ENCODE results near the gene CYFIP2. TPM values are rescaled to one million over a fixed set of nuclear protein-coding genes. Genes with fewer than 3 reads are reported as not detected.
"Not testable (repeated sequence)": the region's sequence is repeated elsewhere in the genome, so short reads cannot be mapped to it uniquely, and the experiment has no call there.

The CYFIP2 gene
- total RNA-seq, 2 experiments from 2014 or later, result 382 to 438 TPM

GRCh38 chr5:157241483-157241882 lies 24.4 kb upstream of the CYFIP2 start:
- H3K27ac Mint-ChIP-seq, result no peak overlapping the region
- CTCF ChIA-PET, result interaction anchor here (1.2 kb wide), 1 partner anchor 9 kb away, joined by 3 read pairs; no protein-coding TSS in a partner anchor
- H3K9me3 Mint-ChIP-seq (ENCODE audit: low read depth), result no peaks in the 10 kb centered on the region
- no peak overlapping the region for H3K4me3 Mint-ChIP-seq
- peaks cover 31% of the 10 kb centered on the region for H3K4me1 Mint-ChIP-seq
- peaks cover 88% of the 10 kb centered on the region for H3K36me3 Mint-ChIP-seq
- DNase-seq (no peak), ATAC-seq (no peak)
- no peaks in the 10 kb centered on the region for H3K27me3 Mint-ChIP-seq

DNA sequence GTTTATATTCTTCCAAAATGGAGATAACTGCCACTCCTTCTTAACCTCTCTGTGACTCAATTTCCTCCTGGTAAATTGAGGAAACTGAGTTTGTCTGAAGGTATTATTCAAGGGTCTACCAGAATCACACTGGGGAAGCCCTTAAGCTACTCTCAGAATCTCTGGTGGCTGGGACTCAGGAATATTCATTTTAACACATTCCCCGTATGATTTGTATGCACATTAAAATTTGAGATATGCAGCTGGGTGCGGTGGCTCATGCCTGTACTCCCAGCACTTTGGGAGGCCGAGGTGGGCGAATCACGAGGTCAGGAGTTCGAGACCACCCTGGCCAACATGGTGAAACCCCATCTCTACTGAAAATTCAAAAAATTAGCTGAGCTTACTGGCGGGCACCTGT lies 21.2 kb upstream of the CYFIP2 start:
- peaks cover 91% of the 10 kb centered on the region for H3K36me3 Mint-ChIP-seq
- ATAC-seq; H3K27me3 Mint-ChIP-seq; H3K4me3 Mint-ChIP-seq; CTCF ChIA-PET; DNase-seq; H3K9me3 Mint-ChIP-seq (ENCODE audit: low read depth): not testable (repeated sequence)
- H3K4me1 Mint-ChIP-seq, result peaks cover 61% of the 10 kb centered on the region
- peak overlapping the region; percentile 52 for H3K27ac Mint-ChIP-seq

DNA sequence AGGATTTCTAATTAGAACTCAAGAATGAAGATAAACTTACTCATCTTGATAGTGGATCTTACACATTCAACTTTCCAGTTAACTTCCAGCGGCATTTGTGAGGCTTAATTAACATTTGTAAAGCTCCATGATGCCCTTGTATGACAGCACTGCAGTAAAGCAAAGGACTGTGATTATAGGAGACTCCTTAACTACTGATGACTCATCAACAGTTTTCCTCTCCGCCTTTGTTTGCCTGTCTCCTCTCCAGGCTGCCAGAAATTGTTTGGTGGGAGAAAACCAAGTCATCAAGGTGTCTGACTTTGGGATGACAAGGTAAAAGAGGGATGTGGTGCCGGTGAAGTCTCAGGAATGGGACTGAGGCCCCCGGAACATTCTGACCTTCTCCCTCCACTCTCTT lies 20.4 kb upstream of the CYFIP2 start:
- Mint-ChIP-seq H3K27ac (peak overlapping the region; percentile 69), H3K36me3 (peaks cover 89% of the 10 kb centered on the region), H3K9me3 (ENCODE audit: low read depth) (no peaks in the 10 kb centered on the region), H3K4me1 (peaks cover 68% of the 10 kb centered on the region), H3K27me3 (no peaks in the 10 kb centered on the region), H3K4me3 (no peak overlapping the region)
- ATAC-seq, result no peak
- CTCF ChIA-PET, result no interaction called here
- DNase-seq, result no peak

DNA sequence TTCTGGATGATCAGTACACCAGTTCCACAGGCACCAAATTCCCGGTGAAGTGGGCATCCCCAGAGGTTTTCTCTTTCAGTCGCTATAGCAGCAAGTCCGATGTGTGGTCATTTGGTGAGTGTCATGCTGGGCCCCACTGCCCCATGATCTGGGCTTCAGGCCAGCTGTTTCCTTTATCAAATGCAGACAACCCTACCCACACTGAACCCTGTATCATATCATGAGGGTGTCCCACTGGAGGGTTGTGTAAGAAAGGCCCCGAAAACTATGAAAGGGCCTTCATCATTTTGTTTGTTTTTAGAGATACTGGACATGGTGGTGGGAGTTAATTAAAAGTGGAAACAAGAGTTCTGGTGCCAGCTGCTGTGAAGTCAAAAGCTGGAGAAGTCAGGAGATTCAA lies 20.0 kb upstream of the CYFIP2 start:
- Mint-ChIP-seq H3K27ac (peak overlapping the region; percentile 69), H3K4me1 (peaks cover 72% of the 10 kb centered on the region), H3K4me3 (no peak overlapping the region), H3K36me3 (peaks cover 89% of the 10 kb centered on the region), H3K27me3 (no peaks in the 10 kb centered on the region), H3K9me3 (ENCODE audit: low read depth) (no peaks in the 10 kb centered on the region)
- CTCF ChIA-PET, result no interaction called here
- DNase-seq, result no peak
- no peak for ATAC-seq

DNA sequence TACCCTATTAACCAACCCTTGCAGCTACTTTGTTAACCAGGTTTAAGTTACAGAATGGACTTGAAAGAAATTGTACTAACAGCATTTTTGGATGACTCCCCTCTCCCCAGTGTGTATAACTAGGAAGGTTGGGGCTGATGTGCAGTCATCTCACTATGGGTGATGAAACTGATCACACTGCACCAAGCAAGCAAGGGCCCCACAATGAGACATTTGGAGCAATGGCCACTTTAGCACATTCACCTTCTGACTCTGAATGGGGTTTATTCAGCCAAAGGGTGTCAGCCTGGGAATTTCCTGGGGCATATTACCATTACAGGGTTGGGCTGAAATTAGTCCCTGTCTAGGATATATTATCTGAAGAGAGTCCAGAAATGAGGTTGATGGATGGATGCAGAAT lies 18.7 kb upstream of the CYFIP2 start:
- ATAC-seq (peak; percentile 48), DNase-seq (peak; percentile 59)
- Mint-ChIP-seq H3K36me3 (peaks cover 87% of the 10 kb centered on the region), H3K9me3 (ENCODE audit: low read depth) (no peaks in the 10 kb centered on the region), H3K4me3 (peak overlapping the region; percentile 18), H3K4me1 (peaks cover 81% of the 10 kb centered on the region), H3K27me3 (no peaks in the 10 kb centered on the region), H3K27ac (peak overlapping the region; percentile 86)
- CTCF ChIA-PET, result interaction anchor here (0.7 to 0.8 kb wide), 2 partner anchors 17 to 29 kb away, joined by 3 read pairs; no protein-coding TSS in a partner anchor

DNA sequence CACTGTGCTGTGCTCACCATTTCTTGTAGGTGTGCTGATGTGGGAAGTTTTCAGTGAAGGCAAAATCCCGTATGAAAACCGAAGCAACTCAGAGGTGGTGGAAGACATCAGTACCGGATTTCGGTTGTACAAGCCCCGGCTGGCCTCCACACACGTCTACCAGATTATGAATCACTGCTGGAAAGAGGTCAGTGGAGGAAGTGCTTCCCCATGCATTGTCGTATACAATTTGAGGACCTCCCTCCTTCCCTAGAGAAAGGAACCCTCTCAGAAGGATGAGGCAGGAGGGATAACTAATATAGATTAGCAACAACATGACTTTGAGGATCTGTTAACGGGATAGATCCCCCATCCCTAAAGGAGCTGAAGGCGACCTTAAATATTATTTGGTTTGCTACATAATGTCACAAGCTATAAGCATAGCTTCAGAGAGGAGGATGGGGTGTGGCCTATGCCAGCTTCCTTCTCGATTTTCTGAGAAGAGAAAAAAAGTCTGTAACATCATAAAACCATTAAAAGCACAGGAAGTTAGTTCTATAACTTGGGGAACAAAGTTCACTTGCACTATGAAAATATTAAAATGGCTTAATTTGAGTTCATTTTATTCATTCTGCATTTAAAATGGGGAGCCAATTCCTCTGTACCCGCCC lies 17.0 kb upstream of the CYFIP2 start:
- Mint-ChIP-seq H3K27ac (peak overlapping the region; percentile 86), H3K36me3 (peaks cover 89% of the 10 kb centered on the region), H3K27me3 (no peaks in the 10 kb centered on the region), H3K4me3 (peak overlapping the region; percentile 48), H3K4me1 (peaks cover 92% of the 10 kb centered on the region), H3K9me3 (ENCODE audit: low read depth) (no peaks in the 10 kb centered on the region)
- CTCF ChIA-PET, result interaction anchor here (0.8 to 3.2 kb wide), 11 partner anchors 9 to 106 kb away, joined by 3 to 14 read pairs (median 3); partner anchors contain the start of genes CYFIP2 and MED7
- DNase-seq, result peak; percentile 75
- ATAC-seq, result peak; percentile 13

DNA sequence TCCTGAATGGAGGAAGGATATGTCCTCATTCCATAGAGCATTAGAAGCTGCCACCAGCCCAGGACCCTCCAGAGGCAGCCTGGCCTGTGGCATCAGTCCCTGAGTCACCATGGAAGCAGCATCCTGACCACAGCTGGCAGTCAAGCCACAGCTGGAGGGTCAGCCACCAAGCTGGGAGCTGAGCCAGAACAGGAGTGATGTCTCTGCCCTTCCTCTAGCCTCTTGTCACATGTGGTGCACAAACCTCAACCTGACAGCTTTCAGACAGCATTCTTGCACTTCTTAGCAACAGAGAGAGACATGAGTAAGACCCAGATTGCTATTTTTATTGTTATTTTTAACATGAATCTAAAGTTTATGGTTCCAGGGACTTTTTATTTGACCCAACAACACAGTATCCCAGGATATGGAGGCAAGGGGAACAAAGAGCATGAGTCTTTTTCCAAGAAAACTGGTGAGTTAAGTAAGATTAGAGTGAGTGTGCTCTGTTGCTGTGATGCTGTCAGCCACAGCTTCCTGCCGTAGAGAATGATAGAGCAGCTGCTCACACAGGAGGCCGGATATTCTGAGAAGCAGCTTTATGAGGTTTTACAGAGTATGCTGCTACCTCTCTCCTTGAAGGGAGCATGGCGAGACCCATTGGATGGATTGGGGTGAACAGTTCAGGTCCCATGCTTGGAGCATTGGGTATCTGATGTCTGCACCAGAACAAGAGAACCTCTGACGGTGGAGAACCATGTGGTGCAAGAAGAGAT lies 13.0 kb upstream of the CYFIP2 start:
- no peaks in the 10 kb centered on the region for H3K9me3 Mint-ChIP-seq (ENCODE audit: low read depth)
- peak overlapping the region; percentile 94 for H3K27ac Mint-ChIP-seq
- H3K4me3 Mint-ChIP-seq, result peak overlapping the region; percentile 53
- ATAC-seq (peak; percentile 84), DNase-seq (peak; percentile 92)
- peaks cover 94% of the 10 kb centered on the region for H3K4me1 Mint-ChIP-seq
- CTCF ChIA-PET, result interaction anchor here (0.9 to 5.0 kb wide), 22 partner anchors 10 to 110 kb away, joined by 3 to 48 read pairs (median 6); partner anchors contain the start of genes CYFIP2 and MED7
- peaks cover 90% of the 10 kb centered on the region for H3K36me3 Mint-ChIP-seq
- no peaks in the 10 kb centered on the region for H3K27me3 Mint-ChIP-seq

DNA sequence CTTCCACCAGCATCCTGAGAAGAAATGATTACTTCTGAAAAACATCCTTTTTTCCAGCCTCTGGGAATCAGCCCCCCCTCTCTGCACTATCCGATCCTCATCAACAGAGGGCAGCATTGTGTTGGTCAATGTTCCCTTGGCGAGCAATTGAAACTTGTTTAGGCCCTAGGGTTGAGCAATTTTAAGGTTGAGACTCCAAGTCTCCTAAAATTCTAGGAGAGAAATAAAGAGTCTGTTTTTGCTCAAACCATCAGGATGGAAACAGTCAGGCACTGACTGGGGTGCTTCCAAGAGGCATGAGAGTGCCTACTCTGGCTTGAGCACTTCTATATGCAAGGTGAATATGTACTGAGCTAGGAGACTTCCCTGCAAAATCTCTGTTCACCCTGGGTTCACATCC lies 12.4 kb upstream of the CYFIP2 start:
- ATAC-seq, result peak; percentile 0
- Mint-ChIP-seq H3K27me3 (no peaks in the 10 kb centered on the region), H3K36me3 (peaks cover 84% of the 10 kb centered on the region), H3K4me1 (peaks cover 88% of the 10 kb centered on the region), H3K27ac (peak overlapping the region; percentile 94), H3K9me3 (ENCODE audit: low read depth) (no peaks in the 10 kb centered on the region), H3K4me3 (peak overlapping the region; percentile 53)
- DNase-seq, result no peak
- CTCF ChIA-PET, result interaction anchor here (0.9 to 5.0 kb wide), 15 partner anchors 9 to 111 kb away, joined by 3 to 48 read pairs (median 7); partner anchors contain the start of genes CYFIP2 and MED7

DNA sequence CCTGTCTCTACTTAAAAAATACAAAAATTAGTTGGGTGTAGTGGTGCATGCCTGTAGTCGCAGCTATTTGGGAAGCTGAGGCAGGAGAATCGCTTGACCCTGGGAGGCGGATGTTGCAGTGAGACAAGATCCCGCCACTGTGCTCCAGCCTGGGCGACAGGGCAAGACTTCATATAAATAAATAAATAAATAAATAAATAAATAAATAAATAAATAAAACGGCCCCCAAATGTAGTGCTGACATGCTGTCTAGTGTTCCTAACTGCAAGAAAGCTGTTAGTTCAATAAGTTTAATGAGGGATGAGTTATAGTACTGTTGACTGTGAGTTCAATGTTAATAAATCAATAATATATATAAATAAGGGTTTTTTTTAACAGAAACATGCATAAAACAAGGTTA lies 7.5 kb upstream of the CYFIP2 start:
- no peaks in the 10 kb centered on the region for H3K9me3 Mint-ChIP-seq (ENCODE audit: low read depth)
- no peak overlapping the region for H3K4me3 Mint-ChIP-seq
- CTCF ChIA-PET, result interaction anchor here (1.0 to 1.7 kb wide), 5 partner anchors 9 to 109 kb away, joined by 3 to 4 read pairs (median 3); no protein-coding TSS in a partner anchor
- DNase-seq, result no peak
- no peak for ATAC-seq
- H3K27me3 Mint-ChIP-seq, result no peaks in the 10 kb centered on the region
- H3K27ac Mint-ChIP-seq, result no peak overlapping the region
- peaks cover 72% of the 10 kb centered on the region for H3K4me1 Mint-ChIP-seq
- peaks cover 45% of the 10 kb centered on the region for H3K36me3 Mint-ChIP-seq

- Mint-ChIP-seq H3K4me1 (peaks cover 73% of the 10 kb centered on the region), H3K27ac (peak overlapping the region; percentile 40), H3K4me3 (no peak overlapping the region), H3K9me3 (ENCODE audit: low read depth) (no peaks in the 10 kb centered on the region), H3K27me3 (no peaks in the 10 kb centered on the region), H3K36me3 (peaks cover 34% of the 10 kb centered on the region)
- no peak for DNase-seq
- ATAC-seq, result peak; percentile 31
- CTCF ChIA-PET, result interaction anchor here (1.2 kb wide), 1 partner anchor 14 kb away, joined by 3 read pairs; no protein-coding TSS in a partner anchor
These were observed 6.2 kb upstream of the CYFIP2 start for GRCh38 chr5:157259699-157260098.

- Mint-ChIP-seq H3K27ac (peak overlapping the region; percentile 40), H3K36me3 (peaks cover 24% of the 10 kb centered on the region), H3K9me3 (ENCODE audit: low read depth) (no peaks in the 10 kb centered on the region), H3K27me3 (no peaks in the 10 kb centered on the region), H3K4me3 (no peak overlapping the region), H3K4me1 (peaks cover 65% of the 10 kb centered on the region)
- ATAC-seq, result no peak
- CTCF ChIA-PET, result interaction anchor here (1.4 to 2.3 kb wide), 4 partner anchors 8 to 115 kb away, joined by 3 to 13 read pairs (median 4); no protein-coding TSS in a partner anchor
- no peak for DNase-seq
These were observed 2.3 kb upstream of the CYFIP2 start for GRCh38 chr5:157263496-157264090.

DNA sequence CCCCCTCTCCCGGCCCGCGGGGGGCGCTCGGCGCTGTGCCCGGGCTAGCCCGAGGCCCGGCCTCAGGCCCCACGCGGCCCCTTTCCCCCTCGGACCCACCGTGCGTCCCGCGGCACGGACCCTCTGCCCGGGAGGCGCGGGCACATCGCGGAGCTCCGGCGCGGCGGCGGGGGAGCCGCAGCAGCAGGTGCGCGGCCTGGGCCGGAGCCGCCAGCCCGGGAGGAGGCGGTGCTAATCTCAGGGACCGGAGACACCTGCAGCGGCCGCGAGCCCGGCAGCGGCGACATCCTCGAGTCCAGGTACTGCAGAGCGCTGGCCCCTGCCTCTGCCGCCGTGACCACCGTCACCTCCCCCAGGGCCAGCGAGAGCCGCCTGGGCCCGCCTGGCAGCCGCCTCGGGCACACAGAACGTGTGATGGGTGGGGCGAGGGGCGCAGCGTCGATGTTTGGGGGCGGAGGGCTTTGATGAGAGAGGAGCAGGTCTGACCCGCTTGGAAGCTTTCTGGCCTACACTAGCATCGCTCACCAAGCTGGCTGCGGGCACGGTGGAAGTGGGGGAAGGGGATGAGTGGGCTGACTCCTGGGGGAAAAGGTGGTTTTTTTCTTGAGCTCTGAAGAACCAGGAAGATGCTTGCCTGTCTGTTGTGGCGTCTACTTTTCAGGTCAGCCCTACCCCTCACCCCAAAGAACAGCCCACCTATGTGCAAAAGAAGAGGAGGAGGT lies 524 bp downstream of the CYFIP2 start:
- Mint-ChIP-seq H3K27ac (peak overlapping the region; percentile 88), H3K4me3 (peak overlapping the region; percentile 83), H3K27me3 (no peaks in the 10 kb centered on the region), H3K36me3 (peaks cover 43% of the 10 kb centered on the region), H3K4me1 (peaks cover 67% of the 10 kb centered on the region), H3K9me3 (ENCODE audit: low read depth) (no peaks in the 10 kb centered on the region)
- CTCF ChIA-PET, result interaction anchor here (0.7 to 4.6 kb wide), 8 partner anchors 12 to 118 kb away, joined by 3 to 48 read pairs (median 5); no protein-coding TSS in a partner anchor
- peak; percentile 73 for DNase-seq
- peak; percentile 38 for ATAC-seq
